ENCODE measurements around the gene PROC.

The PROC gene

DNA sequence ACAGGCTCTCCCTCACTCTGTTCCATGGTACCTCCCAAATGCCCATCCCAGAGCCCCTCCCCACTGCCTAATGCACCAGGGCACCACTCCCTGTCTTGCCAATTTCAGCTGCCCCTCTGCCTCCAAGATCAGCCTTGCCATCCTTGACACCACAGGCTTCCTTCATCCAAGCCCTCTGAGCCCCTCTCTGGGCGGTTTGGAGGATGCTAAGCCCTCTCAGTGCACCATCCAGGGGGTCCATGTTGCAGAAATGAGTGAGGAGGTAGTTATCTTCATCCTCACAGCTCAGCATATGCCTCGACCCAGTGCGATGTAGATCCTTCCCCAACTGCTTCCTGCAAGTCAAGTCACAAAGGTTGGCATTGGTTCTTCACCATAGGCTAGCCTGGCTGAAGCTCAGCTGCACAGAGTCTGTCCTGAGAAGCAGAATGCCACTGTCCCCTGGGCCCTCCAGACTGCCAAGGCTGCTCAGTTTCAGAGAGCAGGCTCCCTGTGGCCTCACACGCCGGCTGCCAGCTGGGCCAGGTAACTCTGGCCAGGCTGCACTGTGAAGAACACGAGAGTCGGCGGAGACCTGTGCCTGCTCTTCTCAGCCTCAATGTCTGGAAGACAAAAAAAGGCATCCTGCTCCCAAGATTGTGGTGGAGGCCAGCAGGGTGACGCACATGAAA lies 20.5 kb upstream of the PROC start:
- TF ChIP-seq, protein P1, sequence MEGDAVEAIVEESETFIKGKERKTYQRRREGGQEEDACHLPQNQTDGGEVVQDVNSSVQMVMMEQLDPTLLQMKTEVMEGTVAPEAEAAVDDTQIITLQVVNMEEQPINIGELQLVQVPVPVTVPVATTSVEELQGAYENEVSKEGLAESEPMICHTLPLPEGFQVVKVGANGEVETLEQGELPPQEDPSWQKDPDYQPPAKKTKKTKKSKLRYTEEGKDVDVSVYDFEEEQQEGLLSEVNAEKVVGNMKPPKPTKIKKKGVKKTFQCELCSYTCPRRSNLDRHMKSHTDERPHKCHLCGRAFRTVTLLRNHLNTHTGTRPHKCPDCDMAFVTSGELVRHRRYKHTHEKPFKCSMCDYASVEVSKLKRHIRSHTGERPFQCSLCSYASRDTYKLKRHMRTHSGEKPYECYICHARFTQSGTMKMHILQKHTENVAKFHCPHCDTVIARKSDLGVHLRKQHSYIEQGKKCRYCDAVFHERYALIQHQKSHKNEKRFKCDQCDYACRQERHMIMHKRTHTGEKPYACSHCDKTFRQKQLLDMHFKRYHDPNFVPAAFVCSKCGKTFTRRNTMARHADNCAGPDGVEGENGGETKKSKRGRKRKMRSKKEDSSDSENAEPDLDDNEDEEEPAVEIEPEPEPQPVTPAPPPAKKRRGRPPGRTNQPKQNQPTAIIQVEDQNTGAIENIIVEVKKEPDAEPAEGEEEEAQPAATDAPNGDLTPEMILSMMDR (IDR thresholded peaks at IDR 0.05; ENCODE audit: insufficient read depth, missing control alignments) = no peak
- DNase-seq (ENCODE audit: insufficient read length, low spot score) (no peak), FAIRE-seq (no peak)

- DNase-seq (ENCODE audit: insufficient read length, low spot score) (no peak), FAIRE-seq (no peak)
- TF ChIP-seq, protein P1 (IDR thresholded peaks at IDR 0.05; ENCODE audit: insufficient read depth, missing control alignments) = no peak
These were observed 20.0 kb upstream of the PROC start for GRCh38 chr2:127398239-127398590.

DNA sequence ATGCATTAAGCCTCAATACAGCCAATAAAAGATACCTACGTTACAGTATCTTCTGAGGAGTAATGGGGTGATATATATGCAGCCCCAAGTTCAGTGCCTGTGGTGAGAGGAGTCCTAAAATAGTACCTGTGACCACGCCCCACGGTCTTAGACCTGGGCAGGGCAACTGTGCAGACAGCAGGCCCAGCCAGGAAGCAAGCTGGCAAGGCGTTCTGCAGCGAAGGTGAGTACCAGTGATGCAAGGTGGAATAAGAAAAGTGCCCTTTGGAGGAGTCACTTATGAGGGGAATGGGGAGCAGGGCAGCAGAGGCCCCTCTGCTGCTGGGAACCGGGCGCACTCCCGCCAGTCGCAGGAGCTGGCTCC lies 17.7 kb upstream of the PROC start:
- TF ChIP-seq, protein P1 (IDR thresholded peaks at IDR 0.05; ENCODE audit: insufficient read depth, missing control alignments) = no peak
- no peak for DNase-seq (ENCODE audit: insufficient read length, low spot score)
- no peak for FAIRE-seq

DNA sequence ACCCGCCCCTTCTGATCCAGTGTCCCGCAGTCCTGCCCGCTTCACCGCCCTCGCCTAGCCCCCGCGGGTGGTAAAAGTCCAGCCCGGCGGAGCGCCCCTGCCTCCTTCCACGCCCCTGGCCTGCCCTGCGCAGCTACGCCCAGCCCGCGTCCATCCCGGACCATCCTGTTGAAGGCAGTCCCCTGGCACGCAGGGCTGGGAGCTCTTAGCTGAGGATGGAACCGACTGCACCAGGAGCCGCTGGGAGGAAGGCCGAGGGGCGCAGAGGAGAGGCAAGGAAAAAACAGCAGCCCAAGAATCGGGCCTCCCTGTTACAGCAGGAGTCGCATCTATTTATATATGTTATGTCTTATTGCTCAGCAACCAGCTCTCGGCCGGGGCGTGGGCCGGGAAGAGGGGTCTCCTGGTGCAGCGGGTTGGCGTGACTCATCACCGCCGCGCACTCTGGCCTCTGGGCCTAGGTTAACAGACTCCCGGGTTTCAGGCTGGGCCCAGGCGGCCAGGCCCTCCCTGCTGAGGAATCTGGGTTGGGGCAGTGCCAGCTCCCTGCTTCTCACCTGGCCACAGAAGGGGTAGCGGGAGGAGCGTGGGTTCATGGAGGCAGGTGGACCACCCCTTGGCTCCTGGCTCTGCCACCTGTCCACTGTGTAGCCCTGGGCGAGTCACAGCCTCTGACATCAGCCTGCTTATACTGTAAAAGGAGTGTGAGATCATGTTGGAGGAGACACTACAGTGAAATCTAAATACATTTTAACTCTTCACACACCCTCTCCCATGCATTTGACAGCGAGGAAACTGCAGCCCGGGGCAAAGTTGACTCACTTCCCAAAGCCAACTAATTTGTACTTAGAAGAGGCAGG lies 17.1 kb upstream of the PROC start:
- TF ChIP-seq, protein P1 (IDR thresholded peaks at IDR 0.05; ENCODE audit: insufficient read depth, missing control alignments) = no peak
- DNase-seq (ENCODE audit: insufficient read length, low spot score) (no peak), FAIRE-seq (no peak)

- FAIRE-seq (no peak), DNase-seq (ENCODE audit: insufficient read length, low spot score) (no peak)
- TF ChIP-seq, protein P1 (IDR thresholded peaks at IDR 0.05; ENCODE audit: insufficient read depth, missing control alignments) = no peak
These were observed 16.2 kb upstream of the PROC start for GRCh38 chr2:127401757-127402695.

DNA sequence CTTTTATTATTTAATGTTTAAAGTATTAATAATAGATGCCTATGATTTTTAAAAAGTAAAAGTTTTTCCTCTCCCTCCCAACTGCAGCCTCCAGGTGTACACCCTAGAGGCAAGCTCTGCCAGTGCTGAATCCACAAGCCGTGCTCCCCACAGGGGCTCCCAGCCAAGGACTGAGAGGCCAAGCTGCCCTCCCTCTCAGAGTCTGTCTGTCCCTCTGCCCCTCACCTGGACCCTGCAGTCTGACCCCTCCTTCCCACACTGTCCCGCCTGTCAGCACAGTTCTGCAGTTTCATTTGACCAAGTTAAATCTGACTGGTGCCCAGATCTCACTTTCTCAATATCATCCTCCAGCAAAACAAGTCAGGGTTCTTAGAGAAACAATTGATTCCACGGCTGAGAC lies 14.8 kb upstream of the PROC start:
- TF ChIP-seq, protein P1 (IDR thresholded peaks at IDR 0.05; ENCODE audit: insufficient read depth, missing control alignments) = no peak
- FAIRE-seq (no peak), DNase-seq (ENCODE audit: insufficient read length, low spot score) (no peak)

All from D721Med (cell line).